Vagina (tissue), 2 donors: ENCODE data around the gene AATK. TPM values are rescaled to one million over a fixed set of nuclear protein-coding genes. Genes with fewer than 3 reads are reported as not detected.
A peak's percentile ranks its signal among the peaks of the same experiment; 100 is the strongest.

Experiments
- DNase-seq, 2 donors: peaks; one replicate each; pipeline ENCODE4 v3.0.0-alpha.2; 2017; ENCODE audit errors: extremely low spot score in 2 of 2
- H3K27ac ChIP-seq: fragments of 200-600 bp; sonication (generic); one replicate; pipeline ENCODE4 v1.5.1; 2019
- H3K27me3 ChIP-seq: fragments of 200-600 bp; sonication (generic); one replicate; pipeline ENCODE4 v1.5.1; 2019
- H3K36me3 ChIP-seq, 2 donors: fragments of 200-600 bp; sonication (generic); one replicate each; pipeline ENCODE4 v1.5.1; 2017 to 2019
- H3K4me1 ChIP-seq: fragments of 200-600 bp; sonication (generic); one replicate; pipeline ENCODE4 v1.5.1; 2019
- H3K4me3 ChIP-seq, 2 donors: fragments of 200-600 bp; sonication (generic); 1 replicate in 1 of 2; 2 replicates in 1 of 2; pipeline ENCODE4 v1.5.1; 2016 to 2019
- H3K9me3 ChIP-seq: fragments of 200-600 bp; sonication (generic); one replicate; pipeline ENCODE4 v1.5.1; 2019
- CTCF ChIP-seq, 3 experiments: fragments of 450-650 bp in 2 of 3; fragments of 200-600 bp in 1 of 3; sonication (generic) in 1 of 3; IDR thresholded peaks; one replicate each; pipeline ENCODE4 v1.5.1; 2017 to 2019; ENCODE audit warnings: antibody characterized with exemption in 3 of 3, mild to moderate bottlenecking in 2 of 3, moderate library complexity in 2 of 3
- POLR2A ChIP-seq, 2 donors: fragments of 450-650 bp; IDR thresholded peaks; one replicate each; pipeline ENCODE4 v1.6.1; 2017; ENCODE audit warnings: antibody characterized with exemption in 2 of 2, mild to moderate bottlenecking in 2 of 2, moderate library complexity in 2 of 2
- POLR2AphosphoS5 ChIP-seq, 2 donors: sonication (generic); formaldehyde crosslinking; IDR thresholded peaks; one replicate each; pipeline ENCODE4 v1.9.0; 2017; ENCODE audit warnings: antibody characterized with exemption in 2 of 2, mild to moderate bottlenecking in 2 of 2, low read depth in 1 of 2; ENCODE audit not compliant: insufficient read depth in 1 of 2
- intact Hi-C: fragments of 100-400 bp; cut with DNase I; formaldehyde crosslinking; loops from one replicate; pipeline ENCODE4 v1.15.1; 2023
- total RNA-seq: library from RNA; depleted of rRNA; stranded (reverse); fragments of >200 nt; gene quantifications from one replicate; pipeline ENCODE4 v1.2.3, GENCODE V29; 2016

The AATK gene
- total RNA-seq, 1 donor from 2014 or later: 6.4 TPM

DNA sequence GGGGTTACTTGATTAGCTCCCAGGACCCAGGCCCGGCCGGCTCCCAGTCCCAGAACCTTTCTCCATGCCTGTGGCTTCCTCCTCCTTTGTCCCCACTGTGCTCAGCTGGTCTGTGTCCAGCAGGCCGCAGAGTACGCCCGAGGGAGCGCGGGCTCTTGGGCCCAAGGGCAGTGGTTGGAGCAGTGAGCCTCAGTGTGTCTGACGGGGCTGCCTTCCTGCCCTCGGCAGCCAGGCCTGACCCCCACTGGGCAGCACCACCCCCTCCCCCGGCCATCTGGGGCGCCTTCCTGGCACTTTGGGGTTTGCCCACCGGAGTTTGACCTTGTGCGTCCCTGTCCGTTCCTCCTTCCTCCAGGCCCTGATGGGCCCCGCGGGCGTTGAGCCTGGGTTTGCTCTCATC, 63.2 kb downstream of the AATK start:
- peaks cover 0 to 46% of the 10 kb centered on the region in 2 donors for H3K36me3 ChIP-seq
- peaks cover 7% of the 10 kb centered on the region for H3K4me1 ChIP-seq
- no peak overlapping the region for H3K27ac ChIP-seq
- no peak overlapping the region for H3K4me3 ChIP-seq
- TF ChIP-seq CTCF (IDR thresholded peaks at IDR 0.05): no peak
- no peak for TF ChIP-seq POLR2A (IDR thresholded peaks at IDR 0.05)
- TF ChIP-seq POLR2AphosphoS5 (IDR thresholded peaks at IDR 0.05; ENCODE audit: insufficient read depth in 1 of 2, low read depth in 1 of 2): no peak
- DNase-seq: no peak
- no peaks in the 10 kb centered on the region for H3K9me3 ChIP-seq
- intact Hi-C loops: loop anchor here (10.0 kb wide), 1 partner anchor 658 kb away; no protein-coding TSS in a partner anchor
- H3K27me3 ChIP-seq: no peaks in the 10 kb centered on the region

GRCh38 chr17:81102352-81102751, 63.7 kb downstream of the AATK start:
- Histone ChIP-seq H3K27me3 (no peaks in the 10 kb centered on the region), H3K36me3 (peaks cover 0 to 46% of the 10 kb centered on the region in 2 donors), H3K9me3 (no peaks in the 10 kb centered on the region), H3K4me3 (no peak overlapping the region), H3K27ac (no peak overlapping the region), H3K4me1 (peaks cover 12% of the 10 kb centered on the region)
- intact Hi-C loops: loop anchor here (10.0 kb wide), 1 partner anchor 658 kb away; no protein-coding TSS in a partner anchor
- TF ChIP-seq POLR2AphosphoS5 (IDR thresholded peaks at IDR 0.05; ENCODE audit: insufficient read depth in 1 of 2, low read depth in 1 of 2): no peak
- DNase-seq: no peak

- TF ChIP-seq POLR2AphosphoS5 (IDR thresholded peaks at IDR 0.05; ENCODE audit: insufficient read depth in 1 of 2, low read depth in 1 of 2) (peak; percentile 27 to 48), POLR2A (IDR thresholded peaks at IDR 0.05) (no peak), CTCF (IDR thresholded peaks at IDR 0.05) (peak; percentile 95 to 99 (median 99))
- H3K36me3 ChIP-seq: peaks cover 0 to 41% of the 10 kb centered on the region in 2 donors
- H3K4me1 ChIP-seq: peaks cover 18% of the 10 kb centered on the region
- DNase-seq: no peak
- intact Hi-C loops: loop anchor here (2.0 to 10.0 kb wide), 2 partner anchors 111 to 657 kb away; partner anchors contain the start of gene CHMP6
- H3K27ac ChIP-seq: no peak overlapping the region
- no peaks in the 10 kb centered on the region for H3K9me3 ChIP-seq
- H3K27me3 ChIP-seq: no peaks in the 10 kb centered on the region
- no peak overlapping the region for H3K4me3 ChIP-seq
Measured at GRCh38 chr17:81101614-81102306, 64.3 kb downstream of the AATK start.

- Histone ChIP-seq H3K27me3 (no peaks in the 10 kb centered on the region), H3K36me3 (peaks cover 0 to 38% of the 10 kb centered on the region in 2 donors), H3K4me1 (peaks cover 29% of the 10 kb centered on the region), H3K9me3 (no peaks in the 10 kb centered on the region), H3K4me3 (no peak overlapping the region), H3K27ac (no peak overlapping the region)
- no peak for TF ChIP-seq POLR2AphosphoS5 (IDR thresholded peaks at IDR 0.05; ENCODE audit: insufficient read depth in 1 of 2, low read depth in 1 of 2)
- TF ChIP-seq CTCF (IDR thresholded peaks at IDR 0.05): no peak
- no peak for TF ChIP-seq POLR2A (IDR thresholded peaks at IDR 0.05)
- DNase-seq: no peak
- intact Hi-C loops: loop anchor here (2.0 to 10.0 kb wide), 2 partner anchors 110 to 656 kb away; partner anchors contain the start of gene CHMP6
Measured at GRCh38 chr17:81100668-81101067, 65.4 kb downstream of the AATK start.

GRCh38 chr17:81099888-81100287, 66.1 kb downstream of the AATK start:
- Histone ChIP-seq H3K36me3 (peaks cover 0 to 33% of the 10 kb centered on the region in 2 donors), H3K4me3 (no peak overlapping the region), H3K9me3 (no peaks in the 10 kb centered on the region), H3K27me3 (no peaks in the 10 kb centered on the region), H3K4me1 (peaks cover 36% of the 10 kb centered on the region), H3K27ac (no peak overlapping the region)
- intact Hi-C loops: loop anchor here (2.0 to 10.0 kb wide), 2 partner anchors 109 to 655 kb away; partner anchors contain the start of gene CHMP6
- DNase-seq: no peak
- TF ChIP-seq POLR2AphosphoS5 (IDR thresholded peaks at IDR 0.05; ENCODE audit: insufficient read depth in 1 of 2, low read depth in 1 of 2): no peak
- TF ChIP-seq POLR2A (IDR thresholded peaks at IDR 0.05): no peak
- TF ChIP-seq CTCF (IDR thresholded peaks at IDR 0.05): no peak
